Measurements from ENCODE around the gene PCDHGA7. TPM values are rescaled to one million over a fixed set of nuclear protein-coding genes. Genes with fewer than 3 reads are reported as not detected.

The PCDHGA7 gene
- total RNA-seq, 1 donor: 6.5 TPM

DNA sequence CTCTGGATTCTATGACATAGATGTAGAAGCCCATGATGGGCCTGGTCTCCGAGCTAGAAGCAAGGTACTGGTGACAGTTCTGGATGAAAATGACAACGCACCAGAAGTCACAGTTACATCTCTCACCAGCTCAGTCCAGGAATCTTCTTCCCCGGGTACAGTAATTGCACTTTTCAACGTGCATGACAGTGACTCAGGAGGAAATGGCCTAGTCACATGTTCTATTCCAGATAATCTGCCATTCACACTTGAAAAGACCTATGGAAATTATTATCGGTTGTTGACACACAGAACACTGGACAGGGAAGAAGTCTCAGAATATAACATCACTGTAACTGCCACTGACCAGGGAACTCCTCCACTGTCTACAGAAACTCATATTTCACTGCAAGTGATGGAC lies 26.4 kb upstream of the PCDHGA7 start:
- peaks cover 31% of the 10 kb centered on the region for H3K27me3 ChIP-seq (ENCODE audit: insufficient read depth, low read length)
- peaks cover 2% of the 10 kb centered on the region for H3K4me1 ChIP-seq (ENCODE audit: insufficient read depth, low read length)
- H3K36me3 ChIP-seq (ENCODE audit: insufficient read depth, low read length): no peaks in the 10 kb centered on the region
- peaks cover 14% of the 10 kb centered on the region for H3K9me3 ChIP-seq (ENCODE audit: low read depth, low read length)
- H3K4me3 ChIP-seq (ENCODE audit: insufficient read depth, low read length): no peak overlapping the region
- H3K27ac ChIP-seq (ENCODE audit: low read depth, low read length): no peak overlapping the region
- no peak overlapping the region for H2AFZ ChIP-seq (ENCODE audit: low read length)
- no peak overlapping the region for H3K4me2 ChIP-seq (ENCODE audit: insufficient read depth, low read length)
- no peak for DNase-seq (ENCODE audit: insufficient read length, low spot score, missing footprints)
- TF ChIP-seq, protein P1, sequence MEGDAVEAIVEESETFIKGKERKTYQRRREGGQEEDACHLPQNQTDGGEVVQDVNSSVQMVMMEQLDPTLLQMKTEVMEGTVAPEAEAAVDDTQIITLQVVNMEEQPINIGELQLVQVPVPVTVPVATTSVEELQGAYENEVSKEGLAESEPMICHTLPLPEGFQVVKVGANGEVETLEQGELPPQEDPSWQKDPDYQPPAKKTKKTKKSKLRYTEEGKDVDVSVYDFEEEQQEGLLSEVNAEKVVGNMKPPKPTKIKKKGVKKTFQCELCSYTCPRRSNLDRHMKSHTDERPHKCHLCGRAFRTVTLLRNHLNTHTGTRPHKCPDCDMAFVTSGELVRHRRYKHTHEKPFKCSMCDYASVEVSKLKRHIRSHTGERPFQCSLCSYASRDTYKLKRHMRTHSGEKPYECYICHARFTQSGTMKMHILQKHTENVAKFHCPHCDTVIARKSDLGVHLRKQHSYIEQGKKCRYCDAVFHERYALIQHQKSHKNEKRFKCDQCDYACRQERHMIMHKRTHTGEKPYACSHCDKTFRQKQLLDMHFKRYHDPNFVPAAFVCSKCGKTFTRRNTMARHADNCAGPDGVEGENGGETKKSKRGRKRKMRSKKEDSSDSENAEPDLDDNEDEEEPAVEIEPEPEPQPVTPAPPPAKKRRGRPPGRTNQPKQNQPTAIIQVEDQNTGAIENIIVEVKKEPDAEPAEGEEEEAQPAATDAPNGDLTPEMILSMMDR (IDR thresholded peaks at IDR 0.05; ENCODE audit: extremely low read depth, low read depth, low read length): no peak
- H4K20me1 ChIP-seq (ENCODE audit: insufficient read depth, low read length): no peaks in the 10 kb centered on the region
- H3K79me2 ChIP-seq (ENCODE audit: insufficient read depth, low read length): no peaks in the 10 kb centered on the region

DNA sequence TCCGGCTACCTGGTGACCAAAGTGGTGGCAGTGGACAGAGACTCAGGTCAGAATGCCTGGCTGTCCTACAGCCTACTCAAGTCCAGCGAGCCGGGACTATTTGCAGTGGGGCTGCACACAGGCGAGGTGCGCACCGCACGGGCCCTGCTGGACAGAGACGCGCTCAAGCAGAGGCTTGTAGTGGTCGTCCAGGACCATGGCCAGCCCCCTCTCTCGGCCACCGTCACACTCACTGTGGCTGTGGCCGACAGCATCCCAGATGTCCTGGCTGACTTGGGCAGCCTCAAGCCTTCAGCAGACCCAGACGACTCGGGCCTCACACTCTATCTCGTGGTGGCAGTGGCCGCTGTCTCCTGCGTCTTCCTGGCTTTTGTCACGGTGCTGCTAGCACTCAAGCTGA lies 25.6 kb upstream of the PCDHGA7 start:
- Histone ChIP-seq H2AFZ (ENCODE audit: low read length) (no peak overlapping the region), H3K27ac (ENCODE audit: low read depth, low read length) (no peak overlapping the region), H3K79me2 (ENCODE audit: insufficient read depth, low read length) (no peaks in the 10 kb centered on the region), H3K4me2 (ENCODE audit: insufficient read depth, low read length) (no peak overlapping the region), H3K4me3 (ENCODE audit: insufficient read depth, low read length) (no peak overlapping the region), H3K27me3 (ENCODE audit: insufficient read depth, low read length) (peaks cover 30% of the 10 kb centered on the region), H3K4me1 (ENCODE audit: insufficient read depth, low read length) (peaks cover 2% of the 10 kb centered on the region), H4K20me1 (ENCODE audit: insufficient read depth, low read length) (no peaks in the 10 kb centered on the region), H3K9me3 (ENCODE audit: low read depth, low read length) (peaks cover 18% of the 10 kb centered on the region), H3K36me3 (ENCODE audit: insufficient read depth, low read length) (no peaks in the 10 kb centered on the region)
- DNase-seq (ENCODE audit: insufficient read length, low spot score, missing footprints): peak; percentile 61
- TF ChIP-seq, protein P1 (IDR thresholded peaks at IDR 0.05; ENCODE audit: extremely low read depth, low read depth, low read length): no peak

DNA sequence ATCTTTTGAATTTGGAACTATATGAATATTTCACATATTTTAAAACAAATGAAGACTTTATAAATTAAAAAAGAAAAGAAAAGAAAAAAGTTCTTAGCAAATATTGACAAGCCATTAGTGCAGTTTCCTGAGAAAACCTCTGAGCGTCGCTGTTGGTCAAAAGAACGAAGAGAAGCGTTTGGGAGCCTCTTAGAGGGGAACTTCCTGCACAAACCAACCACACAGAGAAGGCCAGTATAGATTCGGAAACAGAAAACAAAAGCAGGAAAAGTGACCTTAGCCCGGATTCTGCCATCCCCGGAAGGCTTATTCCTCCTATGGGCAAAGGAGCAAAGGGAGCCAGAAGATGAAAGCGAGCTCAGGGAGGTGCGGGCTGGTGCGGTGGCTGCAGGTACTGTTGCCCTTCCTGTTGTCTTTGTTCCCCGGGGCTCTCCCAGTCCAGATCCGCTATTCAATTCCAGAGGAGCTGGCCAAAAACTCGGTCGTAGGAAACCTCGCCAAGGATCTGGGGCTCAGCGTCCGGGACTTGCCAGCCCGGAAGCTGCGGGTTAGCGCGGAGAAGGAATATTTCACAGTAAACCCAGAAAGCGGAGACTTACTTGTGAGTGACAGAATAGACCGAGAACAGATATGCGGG lies 22.6 kb upstream of the PCDHGA7 start, which contains the start of gene PCDHGB2:
Gene PCDHGB2, plus strand, starts transcription at position 205 of the 637 bp plus-strand sequence. Its CDS starts 142 bp downstream, at position 347.
- DNase-seq (ENCODE audit: insufficient read length, low spot score, missing footprints): peak; percentile 60
- H3K4me3 ChIP-seq (ENCODE audit: insufficient read depth, low read length): peak within 1 kb of the TSS; percentile 68
- H3K4me2 ChIP-seq (ENCODE audit: insufficient read depth, low read length): peak within 1 kb of the TSS; percentile 75
- H4K20me1 ChIP-seq (ENCODE audit: insufficient read depth, low read length): no peaks in the 10 kb centered on the region
- H3K27me3 ChIP-seq (ENCODE audit: insufficient read depth, low read length): peaks cover 43% of the 10 kb centered on the region
- no peak within 1 kb of the TSS for H3K27ac ChIP-seq (ENCODE audit: low read depth, low read length)
- H2AFZ ChIP-seq (ENCODE audit: low read length): peak within 1 kb of the TSS; percentile 73
- peaks cover 2% of the 10 kb centered on the region for H3K4me1 ChIP-seq (ENCODE audit: insufficient read depth, low read length)
- TF ChIP-seq, protein P1 (IDR thresholded peaks at IDR 0.05; ENCODE audit: extremely low read depth, low read depth, low read length): peak; percentile 51
- H3K9me3 ChIP-seq (ENCODE audit: low read depth, low read length): peaks cover 29% of the 10 kb centered on the region
- H3K79me2 ChIP-seq (ENCODE audit: insufficient read depth, low read length): no peaks in the 10 kb centered on the region
- no peaks in the 10 kb centered on the region for H3K36me3 ChIP-seq (ENCODE audit: insufficient read depth, low read length)

DNA sequence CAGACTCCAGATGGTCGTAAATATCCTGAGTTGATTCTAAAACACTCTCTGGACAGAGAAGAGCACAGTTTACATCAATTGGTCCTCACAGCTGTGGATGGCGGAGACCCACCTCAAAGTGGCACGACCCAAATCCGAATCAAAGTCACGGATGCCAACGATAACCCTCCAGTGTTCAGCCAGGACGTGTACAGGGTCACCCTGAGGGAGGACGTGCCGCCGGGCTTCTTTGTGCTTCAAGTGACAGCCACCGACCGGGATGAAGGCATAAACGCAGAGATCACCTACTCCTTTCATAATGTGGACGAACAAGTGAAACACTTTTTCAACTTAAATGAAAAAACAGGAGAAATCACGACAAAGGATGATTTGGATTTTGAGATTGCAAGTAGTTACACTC lies 21.9 kb upstream of the PCDHGA7 start:
- peak overlapping the region; percentile 11 for H3K4me3 ChIP-seq (ENCODE audit: insufficient read depth, low read length)
- TF ChIP-seq, protein P1 (IDR thresholded peaks at IDR 0.05; ENCODE audit: extremely low read depth, low read depth, low read length): no peak
- H3K36me3 ChIP-seq (ENCODE audit: insufficient read depth, low read length): no peaks in the 10 kb centered on the region
- H3K79me2 ChIP-seq (ENCODE audit: insufficient read depth, low read length): no peaks in the 10 kb centered on the region
- no peaks in the 10 kb centered on the region for H4K20me1 ChIP-seq (ENCODE audit: insufficient read depth, low read length)
- DNase-seq (ENCODE audit: insufficient read length, low spot score, missing footprints): peak; percentile 58
- peaks cover 50% of the 10 kb centered on the region for H3K27me3 ChIP-seq (ENCODE audit: insufficient read depth, low read length)
- H3K9me3 ChIP-seq (ENCODE audit: low read depth, low read length): peaks cover 33% of the 10 kb centered on the region
- peaks cover 1% of the 10 kb centered on the region for H3K4me1 ChIP-seq (ENCODE audit: insufficient read depth, low read length)
- H3K27ac ChIP-seq (ENCODE audit: low read depth, low read length): no peak overlapping the region
- no peak overlapping the region for H3K4me2 ChIP-seq (ENCODE audit: insufficient read depth, low read length)
- no peak overlapping the region for H2AFZ ChIP-seq (ENCODE audit: low read length)

Data from osteoblast (primary cell).